Sigmoid colon (tissue), 4 donors: ENCODE data around the gene TOM1L2.

Experiments
- CTCF ChIP-seq, 4 experiments: fragments of 450-650 bp in 3 of 4; fragments of 200-600 bp in 1 of 4; IDR thresholded peaks; one replicate each; pipeline ENCODE4 v1.5.1; 2016 to 2019; ENCODE audit warnings: antibody characterized with exemption in 4 of 4, mild to moderate bottlenecking in 3 of 4, moderate library complexity in 2 of 4
- POLR2A ChIP-seq, 2 donors: fragments of 450-650 bp; IDR thresholded peaks; one replicate each; pipeline ENCODE4 v1.6.1; 2016; ENCODE audit warnings: antibody characterized with exemption in 2 of 2, mild to moderate bottlenecking in 2 of 2, moderate library complexity in 2 of 2
- POLR2AphosphoS5 ChIP-seq, 4 donors: sonication (generic); formaldehyde crosslinking; IDR thresholded peaks; one replicate each; pipeline ENCODE4 v1.6.1; 2017; ENCODE audit warnings: antibody characterized with exemption in 4 of 4

- peak in 3 of 4 donors; percentile 17 to 66 (median 46) for TF ChIP-seq POLR2AphosphoS5 (IDR thresholded peaks at IDR 0.05)
- no peak for TF ChIP-seq POLR2A (IDR thresholded peaks at IDR 0.05)
- no peak for TF ChIP-seq CTCF (IDR thresholded peaks at IDR 0.05)
Observed at GRCh38 chr17:17831208-17832031, 140.8 kb downstream of the TOM1L2 start.
